Stimulated activated CD8-positive, alpha-beta memory T cell treated with anti-CD3 and anti-CD28 coated beads, Interleukin-15, amount 100 ng/mL, for 48 hours (primary cell): ENCODE data around the gene ECHS1.
"Not testable (repeated sequence)": the region's sequence is repeated elsewhere in the genome, so short reads cannot be mapped to it uniquely, and the experiment has no call there.

Source experiments
- DNase-seq, 2 donors: peaks; one replicate each; pipeline ENCODE4 v3.0.0-alpha.2; 2020; ENCODE audit warnings: low read depth in 2 of 2

Gene ECHS1

GRCh38 chr10:133378251-133379096 is 5.3 kb upstream of the ECHS1 start:
- DNase-seq: peak in 1 of 2 donors; percentile 38

- DNase-seq: no peak
Measured at GRCh38 chr10:133377818-133378250, 4.7 kb upstream of the ECHS1 start.

- no peak for DNase-seq
Measured at GRCh38 chr10:133377025-133377817, 4.1 kb upstream of the ECHS1 start.

- DNase-seq: not testable (repeated sequence)
Measured at GRCh38 chr10:133376183-133376582, 3.0 kb upstream of the ECHS1 start.

GRCh38 chr10:133375357-133376115 is 2.4 kb upstream of the ECHS1 start:
- no peak for DNase-seq

GRCh38 chr10:133372507-133372906 is 647 bp downstream of the ECHS1 start:
- no peak for DNase-seq

- DNase-seq: no peak
Measured at GRCh38 chr10:133370030-133370786, 2.9 kb downstream of the ECHS1 start.

GRCh38 chr10:133368153-133368552 is 5.0 kb downstream of the ECHS1 start:
- DNase-seq: no peak

- not testable (repeated sequence) for DNase-seq
Measured at GRCh38 chr10:133367461-133367860, 5.7 kb downstream of the ECHS1 start.

GRCh38 chr10:133366751-133367150 is 6.4 kb downstream of the ECHS1 start:
- no peak for DNase-seq

GRCh38 chr10:133366130-133366478 is 7.0 kb downstream of the ECHS1 start:
- no peak for DNase-seq

GRCh38 chr10:133365461-133366129 is 7.6 kb downstream of the ECHS1 start:
- DNase-seq: no peak

- no peak for DNase-seq
Measured at GRCh38 chr10:133364645-133365431, 8.3 kb downstream of the ECHS1 start.

- DNase-seq: no peak
Measured at GRCh38 chr10:133362846-133363245, 10.3 kb downstream of the ECHS1 start.

- DNase-seq: no peak
Measured at GRCh38 chr10:133361773-133362441, 11.2 kb downstream of the ECHS1 start.

GRCh38 chr10:133361227-133361626 is 11.9 kb downstream of the ECHS1 start:
- no peak for DNase-seq

- DNase-seq: no peak
Measured at GRCh38 chr10:133359972-133360610, 13.1 kb downstream of the ECHS1 start.

GRCh38 chr10:133359554-133359971 is 13.6 kb downstream of the ECHS1 start:
- DNase-seq: no peak

- no peak for DNase-seq
Measured at GRCh38 chr10:133358925-133359310, 14.2 kb downstream of the ECHS1 start.
